Fibroblast of villous mesenchyme (primary cell): Measurements from ENCODE around the gene MEGF9. TPM values are rescaled to one million over a fixed set of nuclear protein-coding genes. Genes with fewer than 3 reads are reported as not detected.

Experiments used
- DNase-seq: peaks from one replicate; pipeline ENCODE4 v3.0.0-alpha.2; 2010; ENCODE audit warnings: low read depth
- H3K4me3 ChIP-seq: 2 replicates; pipeline ENCODE4 v1.5.1; 2011; ENCODE audit warnings: low read depth, mild to moderate bottlenecking, low read length
- CTCF ChIP-seq: IDR thresholded peaks from 2 replicates; pipeline ENCODE4 v1.5.1; 2012; ENCODE audit warnings: low read depth, mild to moderate bottlenecking, low read length; ENCODE audit not compliant: insufficient read depth
- total RNA-seq: library from RNA; depleted of rRNA; stranded (reverse); fragments of >200 nt; gene quantifications from 2 replicates; pipeline ENCODE4 v1.2.3, GENCODE V29; 2012

The MEGF9 gene
- total RNA-seq, 1 donor: 4.3 TPM

GRCh38 chr9:120609636-120610035 lies 104.6 kb downstream of the MEGF9 start:
- no peak for DNase-seq
- no peak overlapping the region for H3K4me3 ChIP-seq
- TF ChIP-seq CTCF: no peak

- TF ChIP-seq CTCF: no peak
- no peak for DNase-seq
- no peak overlapping the region for H3K4me3 ChIP-seq
Measured at GRCh38 chr9:120608421-120608820, 105.8 kb downstream of the MEGF9 start.

GRCh38 chr9:120603591-120603990 lies 110.7 kb downstream of the MEGF9 start:
- no peak for TF ChIP-seq CTCF
- H3K4me3 ChIP-seq: no peak overlapping the region
- DNase-seq: no peak

GRCh38 chr9:120603010-120603409 lies 111.3 kb downstream of the MEGF9 start:
- TF ChIP-seq CTCF: no peak
- H3K4me3 ChIP-seq: no peak overlapping the region
- DNase-seq: no peak

- TF ChIP-seq CTCF: no peak
- no peak for DNase-seq
- no peak overlapping the region for H3K4me3 ChIP-seq
Measured at GRCh38 chr9:120593955-120594277, 120.4 kb downstream of the MEGF9 start.

GRCh38 chr9:120593250-120593954 lies 120.9 kb downstream of the MEGF9 start:
- no peak for TF ChIP-seq CTCF
- DNase-seq: no peak
- no peak overlapping the region for H3K4me3 ChIP-seq

GRCh38 chr9:120592210-120592609 lies 122.1 kb downstream of the MEGF9 start:
- TF ChIP-seq CTCF: no peak
- no peak for DNase-seq
- H3K4me3 ChIP-seq: no peak overlapping the region
